Body of pancreas (tissue), 4 donors: ENCODE measurements around the gene ART4. TPM values are rescaled to one million over a fixed set of nuclear protein-coding genes. Genes with fewer than 3 reads are reported as not detected.

Source experiments
- ATAC-seq: fragments of 150-250 bp; one replicate; pipeline ENCODE4 v1.9.1; 2016
- DNase-seq, 4 donors: peaks; one replicate each; pipeline ENCODE4 v3.0.0-alpha.2; 2019
- H3K27ac ChIP-seq, 4 donors: fragments of 200-600 bp; sonication (generic); 1 replicate in 3 of 4; 2 replicates in 1 of 4; pipeline versions ENCODE4 v1.5.1 to v1.6.1; 2016 to 2019; ENCODE audit warnings: mild to moderate bottlenecking in 1 of 4, mixed read lengths in 1 of 4, moderate library complexity in 1 of 4
- H3K27me3 ChIP-seq, 2 donors: fragments of 200-600 bp; sonication (generic); one replicate each; pipeline ENCODE4 v1.6.0; 2016; ENCODE audit warnings: mild to moderate bottlenecking in 1 of 2
- H3K36me3 ChIP-seq, 2 donors: fragments of 200-600 bp; sonication (generic); replicated peaks in 1 of 2; 2 replicates each; pipeline ENCODE4 v1.5.1; 2016; ENCODE audit warnings: low read depth in 2 of 2; ENCODE audit not compliant: insufficient read depth in 1 of 2
- H3K4me1 ChIP-seq: fragments of 200-600 bp; sonication (generic); one replicate; pipeline ENCODE4 v1.6.0; 2016
- H3K4me3 ChIP-seq, 2 donors: fragments of 200-600 bp; sonication (generic); 1 replicate in 1 of 2; 2 replicates in 1 of 2; pipeline ENCODE4 v1.5.1; 2016 to 2019
- H3K9me3 ChIP-seq, 3 donors: fragments of 200-600 bp; sonication (generic); 1 replicate in 2 of 3; 2 replicates in 1 of 3; pipeline ENCODE4 v1.5.1; 2016
- POLR2A ChIP-seq, 3 donors: fragments of 450-650 bp; IDR thresholded peaks; one replicate each; pipeline ENCODE4 v1.6.1; 2016; ENCODE audit warnings: antibody characterized with exemption in 3 of 3, mild to moderate bottlenecking in 2 of 3
- WGBS, 2 donors: methylation state at CpG; one replicate each; pipeline ENCODE4 v1.1.5; 2017; 5-methylcytosine and 5-hydroxymethylcytosine counted together
- intact Hi-C: fragments of 100-400 bp; cut with DNase I; formaldehyde crosslinking; loops from one replicate; pipeline ENCODE4 v1.15.1; 2023
- total RNA-seq, 2 donors: library from RNA; depleted of rRNA; stranded (reverse); fragments of >200 nt; gene quantifications; one replicate each; pipeline ENCODE4 v1.1.0, GENCODE V29; 2016
- TF ChIP-seq, protein P1 (sequence below), 7 experiments: fragments of 450-650 bp in 4 of 7; fragments of 200-600 bp in 3 of 7; sonication (generic) in 3 of 7; IDR thresholded peaks; one replicate each; pipeline ENCODE4 v1.5.1; 2016 to 2019; ENCODE audit warnings: antibody characterized with exemption in 7 of 7

ART4 gene
- total RNA-seq, 2 donors from 2014 or later, result 1.3 to 3.1 TPM

GRCh38 chr12:14885718-14886221, 42.4 kb upstream of the ART4 start, which contains the start of gene MGP:
Gene MGP, minus strand, starts transcription at chr12:14885854. Its CDS starts 63 bp downstream, at chr12:14885791.
- intact Hi-C loops, result no loop called here
- no peaks in the 10 kb centered on the region for H3K36me3 ChIP-seq
- TF ChIP-seq, protein P1, sequence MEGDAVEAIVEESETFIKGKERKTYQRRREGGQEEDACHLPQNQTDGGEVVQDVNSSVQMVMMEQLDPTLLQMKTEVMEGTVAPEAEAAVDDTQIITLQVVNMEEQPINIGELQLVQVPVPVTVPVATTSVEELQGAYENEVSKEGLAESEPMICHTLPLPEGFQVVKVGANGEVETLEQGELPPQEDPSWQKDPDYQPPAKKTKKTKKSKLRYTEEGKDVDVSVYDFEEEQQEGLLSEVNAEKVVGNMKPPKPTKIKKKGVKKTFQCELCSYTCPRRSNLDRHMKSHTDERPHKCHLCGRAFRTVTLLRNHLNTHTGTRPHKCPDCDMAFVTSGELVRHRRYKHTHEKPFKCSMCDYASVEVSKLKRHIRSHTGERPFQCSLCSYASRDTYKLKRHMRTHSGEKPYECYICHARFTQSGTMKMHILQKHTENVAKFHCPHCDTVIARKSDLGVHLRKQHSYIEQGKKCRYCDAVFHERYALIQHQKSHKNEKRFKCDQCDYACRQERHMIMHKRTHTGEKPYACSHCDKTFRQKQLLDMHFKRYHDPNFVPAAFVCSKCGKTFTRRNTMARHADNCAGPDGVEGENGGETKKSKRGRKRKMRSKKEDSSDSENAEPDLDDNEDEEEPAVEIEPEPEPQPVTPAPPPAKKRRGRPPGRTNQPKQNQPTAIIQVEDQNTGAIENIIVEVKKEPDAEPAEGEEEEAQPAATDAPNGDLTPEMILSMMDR (IDR thresholded peaks at IDR 0.05), result no peak
- TF ChIP-seq POLR2A (IDR thresholded peaks at IDR 0.05), result peak in 2 of 3 donors; percentile 55 to 62
- ATAC-seq (peak; percentile 69), DNase-seq (peak in 3 of 4 donors; percentile 21 to 50 (median 42))
- peak within 1 kb of the TSS in 3 of 4 donors; percentile 18 to 37 (median 26) for H3K27ac ChIP-seq
- H3K9me3 ChIP-seq, result no peaks in the 10 kb centered on the region
- H3K27me3 ChIP-seq, result no peaks in the 10 kb centered on the region
- no peak within 1 kb of the TSS for H3K4me3 ChIP-seq
- 30 to 50% methylated on average over 6 of the region's 6 CpGs for WGBS, 2 donors
- H3K4me1 ChIP-seq, result peaks cover 17% of the 10 kb centered on the region

DNA sequence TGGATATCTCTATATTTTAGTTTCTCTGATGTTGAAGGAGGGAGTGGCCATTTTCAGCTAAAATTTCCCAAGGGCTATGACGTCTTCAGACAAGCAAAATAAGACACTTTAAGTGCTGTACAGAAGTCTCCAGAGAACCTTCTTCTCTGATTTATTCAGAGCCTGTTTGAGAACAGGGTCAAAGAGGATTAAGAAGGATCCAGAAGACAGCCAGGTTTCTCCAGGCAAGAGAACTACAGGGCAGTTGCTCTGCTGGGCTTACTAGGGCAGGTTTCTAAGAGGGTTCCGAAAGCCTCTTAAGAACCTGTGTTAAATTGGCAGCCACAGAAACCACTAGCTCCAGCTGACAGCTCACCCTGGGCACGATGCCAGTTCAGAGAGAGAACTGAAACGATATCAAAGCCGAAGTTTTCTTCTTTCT, 41.1 kb upstream of the ART4 start:
- peak; percentile 79 to 88 (median 87) for DNase-seq
- no peak overlapping the region for H3K4me3 ChIP-seq
- 1% methylated on average over 5 of the region's 5 CpGs for WGBS, 2 donors
- H3K36me3 ChIP-seq, result no peaks in the 10 kb centered on the region
- intact Hi-C loops, result no loop called here
- ATAC-seq, result peak; percentile 74
- H3K4me1 ChIP-seq, result peaks cover 17% of the 10 kb centered on the region
- no peaks in the 10 kb centered on the region for H3K27me3 ChIP-seq
- TF ChIP-seq, protein P1 (IDR thresholded peaks at IDR 0.05), result no peak
- TF ChIP-seq POLR2A (IDR thresholded peaks at IDR 0.05), result peak in 1 of 3 donors; percentile 8
- H3K9me3 ChIP-seq, result no peaks in the 10 kb centered on the region
- H3K27ac ChIP-seq, result peak overlapping the region in 2 of 4 donors; percentile 26 to 37

GRCh38 chr12:14883686-14884085, 40.4 kb upstream of the ART4 start:
- Histone ChIP-seq H3K4me1 (peaks cover 17% of the 10 kb centered on the region), H3K36me3 (no peaks in the 10 kb centered on the region), H3K27ac (peak overlapping the region in 1 of 4 donors; percentile 37), H3K4me3 (no peak overlapping the region), H3K27me3 (no peaks in the 10 kb centered on the region), H3K9me3 (no peaks in the 10 kb centered on the region)
- TF ChIP-seq, protein P1 (IDR thresholded peaks at IDR 0.05), result no peak
- TF ChIP-seq POLR2A (IDR thresholded peaks at IDR 0.05), result no peak
- WGBS, 2 donors, result 84 to 88% methylated on average over 10 of the region's 10 CpGs
- DNase-seq (no peak), ATAC-seq (no peak)
- intact Hi-C loops, result no loop called here

- no peak overlapping the region for H3K27ac ChIP-seq
- no peaks in the 10 kb centered on the region for H3K27me3 ChIP-seq
- intact Hi-C loops, result no loop called here
- no peak for ATAC-seq
- H3K36me3 ChIP-seq, result no peaks in the 10 kb centered on the region
- TF ChIP-seq, protein P1 (IDR thresholded peaks at IDR 0.05), result no peak
- TF ChIP-seq POLR2A (IDR thresholded peaks at IDR 0.05), result no peak
- no peaks in the 10 kb centered on the region for H3K9me3 ChIP-seq
- WGBS, 2 donors, result 77 to 78% methylated on average over 6 of the region's 6 CpGs
- DNase-seq, result no peak
- no peak overlapping the region for H3K4me3 ChIP-seq
- peaks cover 13% of the 10 kb centered on the region for H3K4me1 ChIP-seq
Observed at GRCh38 chr12:14880890-14881453, 37.6 kb upstream of the ART4 start.
